Calu3 (cell line): ENCODE measurements around the gene TPRA1. TPM values are rescaled to one million over a fixed set of nuclear protein-coding genes. Genes with fewer than 3 reads are reported as not detected.
"Not testable (repeated sequence)": the region's sequence is repeated elsewhere in the genome, so short reads cannot be mapped to it uniquely, and the experiment has no call there.

Experiments used
- BruUV-seq: library from RNA; stranded (reverse); fragments of 400-500 nt; replicated peaks from 2 replicates; lab custom pipeline; 2021; lab: Mats Ljungman, UMichigan
- CTCF ChIA-PET: fragments of 300-600 bp; sonication (Branson Sonifier 250); formaldehyde crosslinking; loops from one replicate; lab custom pipeline; 2022; ENCODE audit warnings: antibody characterized with exemption; lab: Charles Lee
- DNase-seq: peaks from one replicate; pipeline ENCODE4 v3.0.0; 2022
- H3K27ac Mint-ChIP-seq: one replicate; pipeline ENCODE4 v1.8.0; 2022; ENCODE audit warnings: mixed read lengths; ENCODE audit not compliant: unreplicated experiment
- H3K27me3 Mint-ChIP-seq: one replicate; pipeline ENCODE4 v1.8.0; 2022; ENCODE audit warnings: mixed read lengths; ENCODE audit not compliant: unreplicated experiment
- H3K36me3 Mint-ChIP-seq: one replicate; pipeline ENCODE4 v1.8.0; 2022; ENCODE audit warnings: mild to moderate bottlenecking, moderate library complexity, mixed read lengths; ENCODE audit not compliant: insufficient read depth, unreplicated experiment
- H3K4me1 Mint-ChIP-seq: one replicate; pipeline ENCODE4 v1.8.0; 2022; ENCODE audit warnings: mild to moderate bottlenecking, low read depth, mixed read lengths; ENCODE audit not compliant: unreplicated experiment
- H3K4me3 Mint-ChIP-seq: one replicate; pipeline ENCODE4 v1.8.0; 2022; ENCODE audit warnings: mild to moderate bottlenecking, low read depth, moderate library complexity, mixed read lengths; ENCODE audit not compliant: unreplicated experiment
- H3K9me3 Mint-ChIP-seq: one replicate; pipeline ENCODE4 v1.8.0; 2022; ENCODE audit warnings: low read depth, mixed read lengths; ENCODE audit not compliant: unreplicated experiment
- intact Hi-C: fragments of 100-400 bp; cut with micrococcal nuclease; formaldehyde crosslinking; loops from one replicate; pipeline ENCODE4 v1.10.0; 2022; ENCODE audit not compliant: unreplicated experiment
- total RNA-seq: library from RNA; stranded (reverse); gene quantifications from 2 replicates; pipeline ENCODE4 v1.2.3, GENCODE V29; 2022
- TF ChIP-seq, protein P1 (sequence below): fragments of 200-600 bp; IDR thresholded peaks from one replicate; pipeline ENCODE4 v1.8.0; 2022; ENCODE audit warnings: antibody characterized with exemption; ENCODE audit not compliant: unreplicated experiment

The TPRA1 gene
- total RNA-seq, 1 experiment from 2014 or later: 66.4 TPM

DNA sequence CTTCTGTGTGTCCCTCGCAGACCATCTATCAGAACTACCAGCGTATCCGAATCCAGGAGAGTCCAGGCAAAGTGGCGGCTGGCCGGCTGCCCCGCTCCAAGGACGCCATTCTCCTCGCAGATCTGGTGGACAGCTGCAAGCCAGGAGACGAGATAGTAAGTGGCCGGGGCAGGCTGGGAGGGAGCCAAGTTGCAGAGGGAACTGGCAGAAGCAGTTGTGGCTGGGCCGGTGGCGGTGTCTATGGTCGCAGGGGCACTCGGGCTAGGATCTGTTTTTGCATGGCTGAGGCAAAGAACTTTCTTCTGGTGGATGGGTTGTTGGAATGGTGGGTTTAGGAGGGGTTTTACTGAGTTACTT is 17.8 kb upstream of the TPRA1 start:
- no peaks in the 10 kb centered on the region for H3K9me3 Mint-ChIP-seq
- no peak overlapping the region for H3K4me3 Mint-ChIP-seq
- no peaks in the 10 kb centered on the region for H3K27me3 Mint-ChIP-seq
- BruUV-seq: no TSS peak
- H3K36me3 Mint-ChIP-seq: peaks cover 63% of the 10 kb centered on the region
- H3K4me1 Mint-ChIP-seq: peaks cover 8% of the 10 kb centered on the region
- no peak for DNase-seq
- TF ChIP-seq, protein P1, sequence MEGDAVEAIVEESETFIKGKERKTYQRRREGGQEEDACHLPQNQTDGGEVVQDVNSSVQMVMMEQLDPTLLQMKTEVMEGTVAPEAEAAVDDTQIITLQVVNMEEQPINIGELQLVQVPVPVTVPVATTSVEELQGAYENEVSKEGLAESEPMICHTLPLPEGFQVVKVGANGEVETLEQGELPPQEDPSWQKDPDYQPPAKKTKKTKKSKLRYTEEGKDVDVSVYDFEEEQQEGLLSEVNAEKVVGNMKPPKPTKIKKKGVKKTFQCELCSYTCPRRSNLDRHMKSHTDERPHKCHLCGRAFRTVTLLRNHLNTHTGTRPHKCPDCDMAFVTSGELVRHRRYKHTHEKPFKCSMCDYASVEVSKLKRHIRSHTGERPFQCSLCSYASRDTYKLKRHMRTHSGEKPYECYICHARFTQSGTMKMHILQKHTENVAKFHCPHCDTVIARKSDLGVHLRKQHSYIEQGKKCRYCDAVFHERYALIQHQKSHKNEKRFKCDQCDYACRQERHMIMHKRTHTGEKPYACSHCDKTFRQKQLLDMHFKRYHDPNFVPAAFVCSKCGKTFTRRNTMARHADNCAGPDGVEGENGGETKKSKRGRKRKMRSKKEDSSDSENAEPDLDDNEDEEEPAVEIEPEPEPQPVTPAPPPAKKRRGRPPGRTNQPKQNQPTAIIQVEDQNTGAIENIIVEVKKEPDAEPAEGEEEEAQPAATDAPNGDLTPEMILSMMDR: no peak
- H3K27ac Mint-ChIP-seq: no peak overlapping the region
- CTCF ChIA-PET: no interaction called here
- intact Hi-C loops: no loop called here

DNA sequence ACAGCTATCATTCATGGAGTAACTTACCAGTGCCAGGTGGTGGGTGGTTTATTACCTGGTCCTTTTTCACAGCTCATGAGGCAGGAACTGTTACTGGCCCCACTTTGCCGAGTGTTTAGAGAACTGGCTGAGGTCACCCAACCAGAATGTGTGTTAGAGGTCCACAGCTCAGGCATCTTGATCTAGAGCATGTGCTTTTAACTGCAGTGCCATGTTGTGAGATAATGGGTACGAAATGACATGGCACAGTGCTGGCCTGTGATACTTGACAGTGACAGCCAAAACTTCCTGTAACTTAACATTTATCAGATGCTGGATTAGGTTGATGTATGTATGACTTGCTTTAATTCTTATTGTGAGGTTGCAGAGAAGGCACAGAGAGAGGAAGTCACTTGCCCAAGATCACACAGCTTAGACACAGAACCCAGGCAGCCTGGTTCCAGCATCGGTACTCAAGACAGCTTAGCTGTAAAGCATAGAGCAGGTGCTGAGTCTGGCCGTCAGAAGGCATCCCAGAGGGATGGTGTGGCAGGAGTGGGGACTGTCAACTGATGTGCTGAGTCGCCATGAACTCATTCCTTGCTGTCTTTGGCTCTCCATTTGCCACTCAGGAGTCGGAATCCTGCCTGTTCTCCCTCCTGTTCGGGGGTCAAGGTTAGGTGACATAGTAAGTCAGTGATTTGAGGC is 17.3 kb upstream of the TPRA1 start:
- no peaks in the 10 kb centered on the region for H3K9me3 Mint-ChIP-seq
- CTCF ChIA-PET: no interaction called here
- no peak for DNase-seq
- intact Hi-C loops: no loop called here
- no TSS peak for BruUV-seq
- H3K27me3 Mint-ChIP-seq: no peaks in the 10 kb centered on the region
- H3K27ac Mint-ChIP-seq: no peak overlapping the region
- H3K36me3 Mint-ChIP-seq: peaks cover 67% of the 10 kb centered on the region
- TF ChIP-seq, protein P1: no peak
- peaks cover 8% of the 10 kb centered on the region for H3K4me1 Mint-ChIP-seq
- H3K4me3 Mint-ChIP-seq: no peak overlapping the region

DNA sequence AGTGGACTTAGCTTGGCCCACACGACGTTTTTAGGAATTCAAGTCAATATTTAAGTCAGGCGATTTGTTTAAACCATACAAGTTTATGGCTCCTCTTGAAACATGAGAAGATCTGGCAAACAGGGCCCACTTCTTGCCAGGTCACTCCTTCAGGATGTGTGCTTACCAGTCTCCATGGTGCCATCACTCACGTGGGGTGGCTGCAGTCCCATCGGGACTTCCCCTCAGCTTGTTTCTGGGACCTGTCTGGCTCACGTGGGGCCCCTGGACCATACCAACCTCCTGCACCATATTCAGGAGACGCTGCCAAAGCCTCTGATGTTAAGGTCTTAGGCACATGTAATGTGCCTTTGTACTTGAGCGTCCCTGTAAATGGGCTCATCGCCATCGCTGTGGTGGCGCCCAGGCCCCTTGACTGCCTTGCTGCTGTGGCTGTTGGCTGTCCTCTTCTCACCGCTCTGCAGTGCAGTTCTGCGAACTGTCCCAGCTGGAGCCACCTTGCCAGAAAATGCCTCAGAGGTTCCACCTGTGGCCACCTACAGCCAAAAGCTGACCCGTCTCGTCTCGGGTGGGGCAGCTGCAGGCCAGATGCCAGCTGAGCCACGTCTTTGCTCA is 16.6 kb upstream of the TPRA1 start:
- Mint-ChIP-seq H3K27ac (no peak overlapping the region), H3K9me3 (no peaks in the 10 kb centered on the region), H3K4me1 (peaks cover 8% of the 10 kb centered on the region), H3K4me3 (no peak overlapping the region), H3K27me3 (no peaks in the 10 kb centered on the region), H3K36me3 (peaks cover 69% of the 10 kb centered on the region)
- TF ChIP-seq, protein P1: no peak
- no TSS peak for BruUV-seq
- CTCF ChIA-PET: no interaction called here
- no peak for DNase-seq
- intact Hi-C loops: no loop called here

DNA sequence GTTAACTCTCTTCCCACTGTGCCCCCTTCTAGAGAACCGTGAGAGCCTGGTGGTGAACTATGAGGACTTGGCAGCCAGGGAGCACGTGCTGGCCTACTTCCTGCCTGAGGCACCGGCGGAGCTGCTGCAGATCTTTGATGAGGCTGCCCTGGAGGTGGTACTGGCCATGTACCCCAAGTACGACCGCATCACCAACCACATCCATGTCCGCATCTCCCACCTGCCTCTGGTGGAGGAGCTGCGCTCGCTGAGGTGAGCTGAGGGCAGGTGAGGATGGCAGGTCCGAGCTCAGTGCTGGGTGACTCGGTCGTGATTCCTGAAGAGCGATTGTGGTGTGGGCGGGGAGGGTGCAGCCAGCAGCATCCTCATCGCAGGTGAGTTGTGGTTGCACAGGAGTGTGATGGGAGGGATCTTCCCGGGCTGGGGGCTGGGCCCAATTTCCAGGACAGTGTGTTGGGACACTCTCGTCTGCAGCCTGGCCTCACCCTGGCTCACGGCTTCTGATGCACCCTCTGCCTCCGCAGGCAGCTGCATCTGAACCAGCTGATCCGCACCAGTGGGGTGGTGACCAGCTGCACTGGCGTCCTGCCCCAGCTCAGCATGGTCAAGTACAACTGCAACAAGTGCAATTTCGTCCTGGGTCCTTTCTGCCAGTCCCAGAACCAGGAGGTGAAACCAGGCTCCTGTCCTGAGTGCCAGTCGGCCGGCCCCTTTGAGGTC is 15.7 kb upstream of the TPRA1 start:
- H3K9me3 Mint-ChIP-seq: no peaks in the 10 kb centered on the region
- intact Hi-C loops: no loop called here
- TF ChIP-seq, protein P1: no peak
- peaks cover 68% of the 10 kb centered on the region for H3K36me3 Mint-ChIP-seq
- H3K27ac Mint-ChIP-seq: peak overlapping the region; percentile 25
- no peaks in the 10 kb centered on the region for H3K27me3 Mint-ChIP-seq
- no TSS peak for BruUV-seq
- no peak overlapping the region for H3K4me3 Mint-ChIP-seq
- CTCF ChIA-PET: no interaction called here
- H3K4me1 Mint-ChIP-seq: peaks cover 8% of the 10 kb centered on the region
- no peak for DNase-seq

DNA sequence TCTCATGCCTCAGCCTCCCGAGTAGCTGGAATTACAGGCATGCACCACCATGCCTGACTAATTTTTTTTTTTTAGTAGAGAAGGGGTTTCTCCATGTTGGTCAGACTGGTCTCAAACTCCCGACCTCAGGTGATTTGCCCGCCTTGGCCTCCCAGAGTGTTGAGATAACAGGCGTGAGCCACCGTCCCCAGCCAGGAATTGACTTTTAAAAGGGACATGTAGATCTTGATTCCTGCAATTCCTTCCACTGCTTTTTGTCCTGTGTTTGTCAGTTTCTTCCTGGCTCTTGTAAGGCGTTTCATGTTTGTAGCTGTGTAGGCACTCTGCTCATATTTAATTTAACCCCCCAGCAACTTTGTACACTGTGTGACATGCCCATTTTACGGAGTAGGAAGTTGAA is 15.0 kb upstream of the TPRA1 start:
- H3K27me3 Mint-ChIP-seq, H3K4me3 Mint-ChIP-seq, H3K4me1 Mint-ChIP-seq, DNase-seq, H3K9me3 Mint-ChIP-seq, intact Hi-C loops, BruUV-seq: not testable (repeated sequence)
- CTCF ChIA-PET: interaction anchor here (0.6 to 0.7 kb wide), 2 partner anchors 21 to 1039 kb away, joined by 3 to 5 read pairs; no protein-coding TSS in a partner anchor
- Mint-ChIP-seq H3K27ac (peak overlapping the region; percentile 25), H3K36me3 (peaks cover 65% of the 10 kb centered on the region)
